ENCODE results near the gene ZFHX3.

ZFHX3 gene

DNA sequence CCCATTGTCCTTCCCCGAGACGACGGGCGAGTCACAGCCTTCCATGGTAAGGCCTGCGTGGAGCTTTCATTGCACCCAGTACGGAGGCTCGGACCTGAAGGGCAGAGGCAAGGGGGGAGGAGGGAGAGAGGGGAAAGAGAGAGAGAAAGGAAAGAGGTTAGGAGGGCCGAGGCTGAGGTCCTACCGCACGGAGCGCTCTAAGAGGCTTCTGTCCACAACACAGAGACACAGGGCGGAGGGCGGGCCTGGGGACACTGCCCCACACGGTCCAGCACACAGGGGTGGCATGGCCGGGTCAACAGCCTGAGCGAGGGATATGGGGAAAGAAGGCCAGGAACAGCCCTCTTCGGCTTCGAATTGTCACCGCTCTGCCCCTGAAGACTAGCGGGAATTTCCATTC is 87.8 kb downstream of the ZFHX3 start:
- DNase-seq (ENCODE audit: insufficient read length, low spot score) (no peak), FAIRE-seq (no peak)

GRCh38 chr16:72959301-72959996 is 88.5 kb downstream of the ZFHX3 start:
- no peak for FAIRE-seq
- no peak for DNase-seq (ENCODE audit: insufficient read length, low spot score)

GRCh38 chr16:72958522-72959076 is 89.3 kb downstream of the ZFHX3 start:
- no peak for DNase-seq (ENCODE audit: insufficient read length, low spot score)
- no peak for FAIRE-seq

GRCh38 chr16:72957303-72958277 is 90.3 kb downstream of the ZFHX3 start:
- no peak for DNase-seq (ENCODE audit: insufficient read length, low spot score)
- FAIRE-seq: no peak

- no peak for FAIRE-seq
- no peak for DNase-seq (ENCODE audit: insufficient read length, low spot score)
Measured at GRCh38 chr16:72956124-72957064, 91.5 kb downstream of the ZFHX3 start.

DNA sequence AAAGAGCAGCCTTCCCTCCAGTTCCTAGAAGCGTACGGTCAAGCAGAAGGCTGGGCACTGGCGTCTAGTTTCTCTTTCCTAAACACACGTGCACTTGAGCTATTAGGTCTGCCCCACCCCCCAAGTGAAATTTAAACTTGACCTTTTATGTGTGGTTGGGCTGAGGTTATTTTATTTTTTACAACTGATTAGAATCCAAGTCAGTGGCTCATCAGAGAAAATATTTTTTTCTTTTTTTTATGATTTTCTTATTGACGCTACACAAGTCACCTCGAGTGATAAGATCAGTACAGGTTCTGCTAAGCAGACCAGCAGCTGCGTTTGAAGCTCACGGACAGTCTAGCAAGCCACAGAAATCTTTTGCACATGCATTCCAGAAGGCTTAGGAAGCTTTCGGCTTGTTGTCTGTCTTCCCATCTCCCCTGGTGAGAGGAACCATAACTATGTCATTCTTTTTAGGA is 95.1 kb downstream of the ZFHX3 start:
- DNase-seq (ENCODE audit: insufficient read length, low spot score): no peak
- FAIRE-seq: no peak

DNA sequence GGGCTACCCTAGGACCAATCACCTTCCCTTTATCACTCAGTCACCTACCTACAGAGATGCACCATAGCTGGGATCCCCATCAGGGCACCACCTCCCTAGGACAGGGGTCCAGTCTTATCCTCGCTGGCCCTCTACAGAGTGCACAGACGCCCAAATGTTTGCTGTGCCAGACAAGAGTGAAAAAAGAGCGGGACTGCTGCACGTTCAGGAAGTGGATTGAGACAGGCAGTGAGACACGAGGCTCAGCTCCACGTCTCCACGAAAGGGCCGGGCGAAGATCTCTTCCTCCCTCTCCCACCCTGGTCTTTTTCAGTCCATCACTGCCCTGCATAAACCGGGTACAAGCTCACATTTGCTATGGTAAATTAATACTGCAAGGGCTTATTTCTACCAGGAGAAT is 95.5 kb downstream of the ZFHX3 start:
- DNase-seq (ENCODE audit: insufficient read length, low spot score) (no peak), FAIRE-seq (no peak)

DNA sequence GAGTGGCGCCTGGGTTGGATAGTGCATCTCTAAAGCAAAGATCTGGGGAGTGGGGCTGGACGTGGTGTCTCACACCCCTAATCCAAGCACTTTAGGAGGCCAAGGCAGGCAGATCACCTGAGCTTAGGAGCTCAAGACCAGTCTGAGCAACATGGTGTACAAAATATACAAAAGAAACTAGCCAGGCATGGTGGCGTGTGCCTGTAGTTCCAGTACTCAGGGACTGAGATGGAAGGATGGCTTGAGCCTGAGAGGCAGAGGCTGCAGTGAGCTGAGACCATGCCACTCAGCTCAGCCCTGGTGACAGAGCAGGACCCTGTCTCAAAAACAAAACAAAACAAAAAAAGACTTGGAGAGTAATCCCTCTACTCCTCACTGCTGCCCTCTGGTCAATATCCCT is 96.0 kb downstream of the ZFHX3 start:
- FAIRE-seq (no peak), DNase-seq (ENCODE audit: insufficient read length, low spot score) (no peak)

- DNase-seq (ENCODE audit: insufficient read length, low spot score): no peak
- FAIRE-seq: no peak
Measured at GRCh38 chr16:72950669-72951068, 97.3 kb downstream of the ZFHX3 start.

GRCh38 chr16:72948238-72948829 is 99.6 kb downstream of the ZFHX3 start:
- FAIRE-seq (no peak), DNase-seq (ENCODE audit: insufficient read length, low spot score) (no peak)

DNA sequence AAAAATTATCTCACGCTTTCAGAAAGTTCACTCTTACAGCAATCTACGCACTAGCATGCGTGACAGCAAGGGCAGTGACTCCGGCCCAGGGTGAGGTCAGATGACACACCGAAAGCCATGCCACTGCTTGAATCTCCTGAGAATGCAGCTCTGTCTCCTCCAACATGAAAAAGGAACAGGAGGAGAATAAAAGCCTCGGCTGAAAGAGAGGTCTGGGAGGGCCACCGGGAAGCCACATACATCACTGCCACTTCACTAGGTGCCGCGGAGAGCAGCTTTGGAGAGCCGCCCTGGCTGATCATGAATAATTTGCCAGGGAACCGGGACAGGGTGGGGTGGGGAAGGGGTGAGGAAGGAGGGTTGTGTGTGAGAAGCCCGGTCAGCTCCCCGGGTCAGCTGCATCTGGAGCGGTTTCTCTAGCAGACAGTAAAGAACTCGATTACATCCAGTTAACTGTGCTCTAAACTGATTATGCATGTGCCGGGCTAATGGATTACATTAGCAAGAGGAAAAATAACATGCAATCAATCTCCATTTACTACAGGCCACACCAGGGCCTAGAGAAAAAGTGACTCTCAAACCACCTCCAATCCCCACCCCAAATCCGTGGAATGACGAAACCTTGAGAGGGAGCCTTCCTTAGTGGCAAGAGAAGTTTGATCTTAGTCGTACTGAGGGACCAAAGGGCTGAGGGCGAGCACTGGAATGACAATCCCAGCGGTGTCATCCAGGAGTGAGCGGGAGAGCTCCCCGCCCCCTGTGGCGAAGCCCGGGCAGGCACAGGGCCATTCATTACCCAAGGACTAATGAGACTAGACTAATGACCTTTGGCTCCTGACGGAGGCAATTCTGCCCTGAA is 100.3 kb downstream of the ZFHX3 start:
- no peak for FAIRE-seq
- DNase-seq (ENCODE audit: insufficient read length, low spot score): no peak

DNA sequence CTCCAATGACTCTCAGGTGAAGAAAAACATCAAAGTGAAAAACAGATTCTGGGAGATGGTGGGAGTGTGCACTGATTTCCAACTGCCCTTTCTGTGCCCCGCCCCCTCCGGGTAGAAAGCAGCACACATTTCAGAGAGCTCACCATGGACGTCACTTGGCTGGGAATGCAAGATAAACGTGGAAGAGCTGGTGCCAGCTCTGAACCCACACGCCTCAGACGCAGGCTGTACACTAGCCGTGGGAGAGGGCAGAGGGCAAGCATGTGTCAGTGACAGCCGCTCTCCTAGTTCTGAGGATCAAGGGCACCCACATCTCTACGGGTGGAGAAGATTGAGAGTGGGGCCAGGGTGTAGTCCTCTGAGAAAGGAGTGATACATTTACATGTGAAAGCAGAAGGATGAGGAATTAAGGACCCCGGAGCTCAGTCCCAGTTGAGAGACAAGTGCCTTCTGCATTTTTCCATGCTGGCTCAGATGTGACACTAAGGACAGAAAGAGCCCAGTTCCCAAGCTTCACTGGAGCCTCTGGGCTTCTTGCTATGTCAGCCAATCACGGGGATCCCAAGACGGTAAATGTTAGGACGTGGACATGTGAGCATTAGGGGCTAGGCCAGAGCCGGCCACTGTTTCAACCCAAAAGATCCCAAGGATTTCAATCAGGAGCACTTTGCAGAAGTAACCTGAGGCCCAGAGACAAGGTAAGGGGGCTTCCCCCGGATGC is 101.3 kb downstream of the ZFHX3 start:
- no peak for FAIRE-seq
- no peak for DNase-seq (ENCODE audit: insufficient read length, low spot score)

DNA sequence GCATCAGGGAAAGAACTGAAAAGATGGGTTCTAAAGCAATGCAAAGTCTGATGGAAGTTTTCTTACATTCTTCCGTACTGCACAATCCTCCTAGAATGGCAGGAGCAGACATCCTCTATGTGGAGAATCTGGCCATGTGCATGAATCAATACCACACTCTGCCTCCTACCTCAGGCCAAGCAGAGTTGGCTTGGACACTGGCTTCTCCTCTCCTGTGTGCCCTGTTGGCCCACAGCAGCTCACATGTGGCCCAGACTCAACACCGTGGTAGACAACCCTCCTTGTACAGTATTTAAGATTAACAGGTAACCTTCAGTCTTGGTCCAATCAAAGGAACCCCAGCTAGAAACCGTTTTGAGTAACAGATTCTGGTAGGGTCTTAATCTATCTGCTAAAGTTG is 101.9 kb downstream of the ZFHX3 start:
- FAIRE-seq (no peak), DNase-seq (ENCODE audit: insufficient read length, low spot score) (no peak)

GRCh38 chr16:72945611-72946010 is 102.3 kb downstream of the ZFHX3 start:
- DNase-seq (ENCODE audit: insufficient read length, low spot score) (no peak), FAIRE-seq (no peak)

DNA sequence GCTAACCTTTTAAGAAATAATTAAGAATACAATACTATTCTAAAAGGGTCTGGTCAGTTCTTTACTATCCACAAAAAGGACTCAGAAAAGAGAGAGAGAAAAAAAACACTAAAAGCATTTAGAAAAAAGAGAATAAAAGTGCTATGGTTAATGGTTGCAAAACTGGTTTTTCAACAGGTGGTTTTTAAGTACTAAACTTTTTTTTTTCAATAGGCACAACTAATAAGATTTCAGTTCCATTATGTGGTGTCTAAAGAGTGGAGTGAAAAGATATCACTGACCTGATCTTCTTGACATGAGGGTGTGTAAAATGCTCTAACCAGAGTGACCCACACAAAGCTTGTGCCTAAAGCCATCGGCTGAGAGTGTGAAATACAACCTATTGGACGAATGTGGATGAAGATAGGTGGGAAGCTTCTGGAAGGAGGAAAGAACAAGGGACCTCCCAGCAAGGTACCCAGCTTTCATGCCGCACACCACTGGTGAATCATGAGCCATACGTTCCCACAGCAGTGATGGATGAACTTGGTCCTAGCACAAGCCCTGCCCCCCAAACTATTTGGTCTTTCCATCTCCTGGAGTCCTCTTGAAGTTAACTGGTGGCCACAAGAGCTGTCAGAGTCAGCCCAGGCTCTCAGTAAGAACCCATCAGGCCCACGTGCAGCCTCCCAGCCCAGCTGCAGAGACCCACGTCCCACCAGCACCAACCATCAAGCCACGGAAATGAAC is 103.0 kb downstream of the ZFHX3 start:
- FAIRE-seq (no peak), DNase-seq (ENCODE audit: insufficient read length, low spot score) (no peak)

DNA sequence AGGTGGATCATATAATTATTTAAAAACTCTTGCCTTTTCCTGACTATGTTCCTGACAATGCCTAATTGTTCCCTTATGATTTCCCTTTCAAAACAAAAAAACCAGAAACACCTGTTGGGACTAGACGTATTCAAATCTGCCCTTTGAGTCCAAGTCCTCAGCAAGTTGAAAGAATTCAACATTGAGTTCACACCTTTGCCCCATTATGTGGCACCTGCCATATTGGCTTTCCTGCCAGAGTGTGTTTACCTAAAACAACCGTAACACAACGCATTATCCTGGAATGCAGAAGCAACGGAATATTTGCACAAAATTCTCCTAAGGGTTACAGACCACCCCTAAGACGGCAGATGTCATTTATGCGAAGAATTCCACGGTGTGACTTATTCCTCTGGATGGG is 105.9 kb downstream of the ZFHX3 start:
- no peak for FAIRE-seq
- no peak for DNase-seq (ENCODE audit: insufficient read length, low spot score)

DNA sequence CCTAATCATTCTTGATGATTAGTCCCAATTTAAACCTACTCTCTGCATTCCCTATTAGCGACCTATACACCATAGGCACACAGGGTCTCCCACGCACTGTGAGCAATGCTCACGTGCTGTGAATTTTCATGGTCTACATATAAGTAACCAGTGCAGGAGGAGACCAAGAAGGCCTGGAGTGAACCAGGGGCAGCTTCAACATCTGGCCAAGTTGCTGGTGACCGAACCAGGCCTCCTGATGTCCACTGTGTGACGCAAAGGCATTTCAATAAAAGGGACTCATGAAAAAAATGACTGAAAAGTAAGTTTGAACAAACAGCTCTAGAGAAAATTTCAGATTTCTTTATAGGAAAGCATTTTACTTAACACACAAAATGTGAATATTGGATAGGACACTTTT is 107.0 kb downstream of the ZFHX3 start:
- no peak for FAIRE-seq
- no peak for DNase-seq (ENCODE audit: insufficient read length, low spot score)

DNA sequence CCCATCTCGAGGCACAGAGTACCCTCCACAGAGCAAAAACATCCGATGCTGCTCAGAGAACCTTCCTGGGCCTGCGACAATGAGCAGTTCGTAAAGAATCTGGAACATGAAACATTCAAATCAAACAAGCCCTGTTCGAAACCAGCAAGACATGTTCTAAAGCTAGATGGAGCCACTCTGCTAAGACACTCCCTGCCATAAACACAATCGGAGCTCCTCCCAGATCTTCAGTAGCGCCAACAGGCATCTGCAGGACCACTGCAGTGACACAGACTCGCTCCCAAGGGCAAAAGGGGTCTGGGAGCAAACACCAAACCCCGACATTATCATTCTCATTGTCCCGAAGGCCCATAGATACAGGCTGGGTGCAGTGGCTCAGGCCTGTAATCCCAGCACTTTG is 108.7 kb downstream of the ZFHX3 start:
- FAIRE-seq (no peak), DNase-seq (ENCODE audit: insufficient read length, low spot score) (no peak)

Measured in HTR-8/SVneo (cell line).